Measurements from ENCODE around the gene PIGO.

The PIGO gene

GRCh38 chr9:35106343-35106730 is 9.9 kb upstream of the PIGO start:
- DNase-seq (ENCODE audit: low spot score) = no peak

- DNase-seq (ENCODE audit: low spot score) = peak; percentile 25
Measured at GRCh38 chr9:35105571-35106342, 9.4 kb upstream of the PIGO start.

GRCh38 chr9:35105126-35105525 is 8.7 kb upstream of the PIGO start:
- no peak for DNase-seq (ENCODE audit: low spot score)

GRCh38 chr9:35104586-35104985 is 8.2 kb upstream of the PIGO start:
- no peak for DNase-seq (ENCODE audit: low spot score)

- no peak for DNase-seq (ENCODE audit: low spot score)
Measured at GRCh38 chr9:35103660-35104191, 7.3 kb upstream of the PIGO start.

- peak; percentile 94 for DNase-seq (ENCODE audit: low spot score)
Measured at GRCh38 chr9:35102769-35103659, 6.6 kb upstream of the PIGO start, which contains the start of gene STOML2. TSS of gene STOML2 (minus strand) at chr9:35103131. CDS start at chr9:35103094, 37 bp downstream.

- no peak for DNase-seq (ENCODE audit: low spot score)
Measured at GRCh38 chr9:35102465-35102768, 6.0 kb upstream of the PIGO start.

GRCh38 chr9:35097573-35097972 is 1.2 kb upstream of the PIGO start:
- no peak for DNase-seq (ENCODE audit: low spot score)

GRCh38 chr9:35091536-35091935 is 4.9 kb downstream of the PIGO start:
- no peak for DNase-seq (ENCODE audit: low spot score)

- no peak for DNase-seq (ENCODE audit: low spot score)
Measured at GRCh38 chr9:35089434-35089833, 7.0 kb downstream of the PIGO start.

- no peak for DNase-seq (ENCODE audit: low spot score)
Measured at GRCh38 chr9:35085078-35085477, 11.3 kb downstream of the PIGO start.

- peak; percentile 94 for DNase-seq (ENCODE audit: low spot score)
Measured at GRCh38 chr9:35079426-35080341, 16.7 kb downstream of the PIGO start, which contains the start of gene FANCG. TSS of gene FANCG (minus strand) at chr9:35079942. CDS start at chr9:35079524, 418 bp downstream.

GRCh38 chr9:35079041-35079425 is 17.4 kb downstream of the PIGO start:
- DNase-seq (ENCODE audit: low spot score) = no peak

GRCh38 chr9:35078066-35078465 is 18.3 kb downstream of the PIGO start:
- DNase-seq (ENCODE audit: low spot score) = no peak

GRCh38 chr9:35076848-35077247 is 19.5 kb downstream of the PIGO start:
- no peak for DNase-seq (ENCODE audit: low spot score)

GRCh38 chr9:35075358-35075757 is 21.0 kb downstream of the PIGO start:
- DNase-seq (ENCODE audit: low spot score) = no peak

- DNase-seq (ENCODE audit: low spot score) = no peak
Measured at GRCh38 chr9:35074791-35075190, 21.6 kb downstream of the PIGO start.

GRCh38 chr9:35074141-35074540 is 22.2 kb downstream of the PIGO start:
- DNase-seq (ENCODE audit: low spot score) = no peak

- no peak for DNase-seq (ENCODE audit: low spot score)
Measured at GRCh38 chr9:35073279-35073612, 23.1 kb downstream of the PIGO start.

- peak; percentile 99 for DNase-seq (ENCODE audit: low spot score)
Measured at GRCh38 chr9:35072461-35073278, 23.7 kb downstream of the PIGO start, which contains the start of gene VCP. TSS of gene VCP (minus strand) at chr9:35072625. CDS start at chr9:35072353, 272 bp downstream.
